Peyer's patch (tissue), 4 donors: ENCODE measurements around the gene DOHH.

Source experiments
- CTCF ChIP-seq, 6 experiments: fragments of 450-650 bp in 4 of 6; fragments of 200-600 bp in 2 of 6; sonication (generic) in 1 of 6; IDR thresholded peaks; one replicate each; pipeline ENCODE4 v1.5.1; 2017 to 2019; ENCODE audit warnings: antibody characterized with exemption in 6 of 6, mild to moderate bottlenecking in 3 of 6, moderate library complexity in 1 of 6
- POLR2A ChIP-seq, 2 donors: fragments of 450-650 bp; IDR thresholded peaks; one replicate each; pipeline ENCODE4 v1.5.1; 2017; ENCODE audit warnings: antibody characterized with exemption in 2 of 2, mild to moderate bottlenecking in 2 of 2, moderate library complexity in 2 of 2

- TF ChIP-seq CTCF (IDR thresholded peaks at IDR 0.05): peak; percentile 31 to 48 (median 40)
- TF ChIP-seq POLR2A (IDR thresholded peaks at IDR 0.05): no peak
Observed at GRCh38 chr19:3547301-3547731, 46.8 kb upstream of the DOHH start.
